ENCODE results near the gene VAPB.
"Not testable (repeated sequence)": the region's sequence is repeated elsewhere in the genome, so short reads cannot be mapped to it uniquely, and the experiment has no call there.

The VAPB gene

GRCh38 chr20:58407201-58407873, 18.3 kb downstream of the VAPB start:
- DNase-seq (ENCODE audit: low read depth in 2 of 2), result no peak

- DNase-seq (ENCODE audit: low read depth in 2 of 2), result no peak
Measured at GRCh38 chr20:58407966-58408557, 19.0 kb downstream of the VAPB start.

GRCh38 chr20:58408603-58409246, 19.7 kb downstream of the VAPB start:
- DNase-seq (ENCODE audit: low read depth in 2 of 2), result no peak

- not testable (repeated sequence) for DNase-seq (ENCODE audit: low read depth in 2 of 2)
Measured at GRCh38 chr20:58414216-58414615, 25.2 kb downstream of the VAPB start.

GRCh38 chr20:58414786-58415185, 25.8 kb downstream of the VAPB start:
- DNase-seq (ENCODE audit: low read depth in 2 of 2), result not testable (repeated sequence)

- no peak for DNase-seq (ENCODE audit: low read depth in 2 of 2)
Measured at GRCh38 chr20:58416057-58416456, 27.0 kb downstream of the VAPB start.

GRCh38 chr20:58416835-58417234, 27.8 kb downstream of the VAPB start:
- no peak for DNase-seq (ENCODE audit: low read depth in 2 of 2)

- no peak for DNase-seq (ENCODE audit: low read depth in 2 of 2)
Measured at GRCh38 chr20:58417438-58417837, 28.4 kb downstream of the VAPB start.

GRCh38 chr20:58418949-58419748, 30.1 kb downstream of the VAPB start:
- DNase-seq (ENCODE audit: low read depth in 2 of 2), result no peak

- no peak for DNase-seq (ENCODE audit: low read depth in 2 of 2)
Measured at GRCh38 chr20:58420798-58421496, 31.9 kb downstream of the VAPB start.

GRCh38 chr20:58421497-58421850, 32.4 kb downstream of the VAPB start:
- DNase-seq (ENCODE audit: low read depth in 2 of 2), result no peak

GRCh38 chr20:58424218-58424969, 35.4 kb downstream of the VAPB start:
- no peak for DNase-seq (ENCODE audit: low read depth in 2 of 2)

GRCh38 chr20:58427571-58427970, 38.5 kb downstream of the VAPB start:
- not testable (repeated sequence) for DNase-seq (ENCODE audit: low read depth in 2 of 2)

- no peak for DNase-seq (ENCODE audit: low read depth in 2 of 2)
Measured at GRCh38 chr20:58428364-58428763, 39.3 kb downstream of the VAPB start.

GRCh38 chr20:58429303-58429702, 40.3 kb downstream of the VAPB start:
- no peak for DNase-seq (ENCODE audit: low read depth in 2 of 2)

- DNase-seq (ENCODE audit: low read depth in 2 of 2), result no peak
Measured at GRCh38 chr20:58431134-58431533, 42.1 kb downstream of the VAPB start.

GRCh38 chr20:58432186-58432954, 43.3 kb downstream of the VAPB start:
- DNase-seq (ENCODE audit: low read depth in 2 of 2), result no peak

GRCh38 chr20:58433029-58433647, 44.1 kb downstream of the VAPB start:
- DNase-seq (ENCODE audit: low read depth in 2 of 2), result no peak

- no peak for DNase-seq (ENCODE audit: low read depth in 2 of 2)
Measured at GRCh38 chr20:58433759-58434158, 44.7 kb downstream of the VAPB start.

GRCh38 chr20:58434326-58434725, 45.3 kb downstream of the VAPB start:
- no peak for DNase-seq (ENCODE audit: low read depth in 2 of 2)
